Endodermal cell (in vitro differentiated cells): Measurements from ENCODE around the gene SCEL. TPM values are rescaled to one million over a fixed set of nuclear protein-coding genes. Genes with fewer than 3 reads are reported as not detected.

Source experiments
- DNase-seq: peaks from one replicate; pipeline ENCODE4 v3.0.0-alpha.2; 2017
- H3K27ac ChIP-seq: 2 replicates; pipeline ENCODE4 v1.5.1; 2013; ENCODE audit warnings: mild to moderate bottlenecking, low read depth, low read length, moderate library complexity
- H3K27me3 ChIP-seq: 2 replicates; pipeline ENCODE4 v1.6.1; 2013; ENCODE audit warnings: mild to moderate bottlenecking, low read length, moderate library complexity; ENCODE audit not compliant: insufficient read depth, control insufficient read depth, poor library complexity, severe bottlenecking
- H3K36me3 ChIP-seq: 2 replicates; pipeline ENCODE4 v1.7.0; 2013; ENCODE audit warnings: mild to moderate bottlenecking, low read length, moderate library complexity; ENCODE audit not compliant: control insufficient read depth, insufficient read depth
- H3K4me1 ChIP-seq: one replicate; pipeline ENCODE4 v1.7.0; 2013; ENCODE audit warnings: low read length; ENCODE audit not compliant: control insufficient read depth, insufficient read depth
- H3K4me3 ChIP-seq: 2 replicates; pipeline ENCODE4 v1.5.1; 2013; ENCODE audit warnings: mild to moderate bottlenecking, low read length, moderate library complexity
- H3K9ac ChIP-seq: 2 replicates; pipeline ENCODE4 v1.6.1; 2013; ENCODE audit warnings: mild to moderate bottlenecking, low read length, moderate library complexity; ENCODE audit not compliant: poor library complexity, severe bottlenecking; ENCODE audit errors: extremely low read depth
- H3K9me3 ChIP-seq: 2 replicates; pipeline ENCODE4 v1.6.1; 2013; ENCODE audit warnings: mild to moderate bottlenecking, low read length, moderate library complexity; ENCODE audit not compliant: control insufficient read depth
- H3K27ac Mint-ChIP-seq: 2 replicates; pipeline ENCODE4 v1.8.0; 2020; ENCODE audit warnings: mixed read lengths
- H3K27me3 Mint-ChIP-seq: 2 replicates; pipeline ENCODE4 v1.8.0; 2021; ENCODE audit warnings: mild to moderate bottlenecking, mixed read lengths; ENCODE audit not compliant: insufficient read depth
- H3K36me3 Mint-ChIP-seq: 2 replicates; pipeline ENCODE4 v1.8.0; 2020; ENCODE audit warnings: low read depth, mixed read lengths
- H3K4me1 Mint-ChIP-seq: 2 replicates; pipeline ENCODE4 v1.8.0; 2020; ENCODE audit warnings: mixed read lengths
- H3K4me3 Mint-ChIP-seq: 2 replicates; pipeline ENCODE4 v1.8.0; 2020; ENCODE audit warnings: mild to moderate bottlenecking, moderate library complexity, mixed read lengths
- H3K9me3 Mint-ChIP-seq: 2 replicates; pipeline ENCODE4 v1.8.0; 2020; ENCODE audit warnings: mild to moderate bottlenecking, mixed read lengths
- WGBS, 2 experiments: methylation state at CpG; one replicate each; pipeline versions ENCODE4 v1.1.5 to v1.1.7; 2013; ENCODE audit warnings: missing lambda C conversion rate in 2 of 2, mixed read lengths in 1 of 2; ENCODE audit not compliant: insufficient coverage in 1 of 2, insufficient read length in 1 of 2; 5-methylcytosine and 5-hydroxymethylcytosine counted together
- total RNA-seq, 2 donors: library from RNA; stranded (reverse); fragmentation: NEBNext Ultra II Directional in 1 of 2; extraction: Animal tissue kit (Norgen Biotek cat#: 25700) in 1 of 2; gene quantifications; 2 replicates in 1 of 2; 3 replicates in 1 of 2; pipeline ENCODE4 v1.2.1, GENCODE V29; 2021
- TF ChIP-seq, protein P1 (sequence below): fragments of 200-600 bp; sonication (generic); conservative IDR thresholded peaks from 2 replicates; pipeline ENCODE4 v1.5.0; 2021; ENCODE audit warnings: antibody characterized with exemption, mild to moderate bottlenecking

Gene SCEL
- total RNA-seq, 2 donors from 2014 or later = 0.18 TPM; not detected in 1

DNA sequence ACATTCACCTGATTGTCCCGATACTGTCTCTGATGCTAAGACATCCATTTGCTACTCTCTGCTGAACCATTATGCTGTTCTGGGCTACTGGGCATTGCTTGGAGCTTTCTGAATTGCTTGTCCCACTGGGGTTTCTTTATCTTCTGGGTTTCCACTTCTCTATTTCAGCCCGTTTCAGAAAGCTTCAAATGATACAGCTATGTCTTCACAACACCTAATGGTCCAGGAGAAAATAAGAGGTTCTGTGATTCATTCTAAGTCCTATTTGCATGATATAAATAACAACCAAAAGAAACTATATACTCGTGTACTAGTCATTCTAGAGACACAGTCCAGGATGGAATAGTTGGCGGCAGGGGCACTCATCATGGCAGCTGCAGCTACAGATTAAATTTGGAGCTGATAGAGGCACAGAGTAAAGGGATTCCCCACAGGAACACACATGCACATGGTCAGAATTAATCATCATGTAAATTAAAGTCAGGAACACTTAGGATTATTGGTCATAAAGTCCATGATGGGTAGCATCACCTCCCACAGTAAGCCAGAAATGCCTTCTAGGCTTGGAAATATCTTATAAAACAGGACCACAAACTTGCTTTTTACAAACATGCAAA lies 33.3 kb upstream of the SCEL start:
- H3K27ac Mint-ChIP-seq = no peak overlapping the region
- no peak for DNase-seq
- TF ChIP-seq, protein P1, sequence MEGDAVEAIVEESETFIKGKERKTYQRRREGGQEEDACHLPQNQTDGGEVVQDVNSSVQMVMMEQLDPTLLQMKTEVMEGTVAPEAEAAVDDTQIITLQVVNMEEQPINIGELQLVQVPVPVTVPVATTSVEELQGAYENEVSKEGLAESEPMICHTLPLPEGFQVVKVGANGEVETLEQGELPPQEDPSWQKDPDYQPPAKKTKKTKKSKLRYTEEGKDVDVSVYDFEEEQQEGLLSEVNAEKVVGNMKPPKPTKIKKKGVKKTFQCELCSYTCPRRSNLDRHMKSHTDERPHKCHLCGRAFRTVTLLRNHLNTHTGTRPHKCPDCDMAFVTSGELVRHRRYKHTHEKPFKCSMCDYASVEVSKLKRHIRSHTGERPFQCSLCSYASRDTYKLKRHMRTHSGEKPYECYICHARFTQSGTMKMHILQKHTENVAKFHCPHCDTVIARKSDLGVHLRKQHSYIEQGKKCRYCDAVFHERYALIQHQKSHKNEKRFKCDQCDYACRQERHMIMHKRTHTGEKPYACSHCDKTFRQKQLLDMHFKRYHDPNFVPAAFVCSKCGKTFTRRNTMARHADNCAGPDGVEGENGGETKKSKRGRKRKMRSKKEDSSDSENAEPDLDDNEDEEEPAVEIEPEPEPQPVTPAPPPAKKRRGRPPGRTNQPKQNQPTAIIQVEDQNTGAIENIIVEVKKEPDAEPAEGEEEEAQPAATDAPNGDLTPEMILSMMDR = no peak
- H3K4me3 Mint-ChIP-seq = no peak overlapping the region
- Histone ChIP-seq H3K27me3 (peaks cover 3% of the 10 kb centered on the region), H3K4me1 (no peaks in the 10 kb centered on the region), H3K36me3 (no peaks in the 10 kb centered on the region), H3K27ac (no peak overlapping the region), H3K9me3 (no peaks in the 10 kb centered on the region), H3K4me3 (no peak overlapping the region), H3K9ac (no peak overlapping the region)
- no peaks in the 10 kb centered on the region for H3K36me3 Mint-ChIP-seq
- no peaks in the 10 kb centered on the region for H3K4me1 Mint-ChIP-seq
- peaks cover 3% of the 10 kb centered on the region for H3K27me3 Mint-ChIP-seq
- no peaks in the 10 kb centered on the region for H3K9me3 Mint-ChIP-seq
- 95 to 98% methylated on average over 4 of the region's 4 CpGs for WGBS, 2 experiments

DNA sequence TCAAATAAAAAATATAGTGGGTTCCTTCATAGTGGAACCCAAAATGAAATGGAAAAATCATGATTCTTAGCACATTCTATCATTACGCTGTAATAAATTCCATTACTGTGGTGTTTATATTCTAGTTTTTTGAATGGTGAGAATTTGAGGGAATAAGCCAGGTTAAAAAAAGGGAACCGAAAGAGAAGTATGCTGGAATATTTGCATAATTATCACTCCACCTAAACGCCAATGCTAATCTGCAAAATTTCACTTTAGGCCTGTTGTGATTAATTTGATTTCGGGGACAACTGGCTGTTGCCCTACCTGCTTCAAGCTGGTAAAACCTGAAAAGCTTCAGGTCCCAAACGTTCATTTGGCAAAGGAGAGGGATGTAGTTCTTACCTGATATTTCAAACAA lies 32.1 kb upstream of the SCEL start:
- Histone ChIP-seq H3K4me1 (no peaks in the 10 kb centered on the region), H3K36me3 (no peaks in the 10 kb centered on the region), H3K27ac (no peak overlapping the region), H3K4me3 (no peak overlapping the region), H3K9me3 (no peaks in the 10 kb centered on the region), H3K27me3 (peaks cover 3% of the 10 kb centered on the region), H3K9ac (no peak overlapping the region)
- TF ChIP-seq, protein P1 = no peak
- Mint-ChIP-seq H3K27me3 (peaks cover 3% of the 10 kb centered on the region), H3K27ac (no peak overlapping the region), H3K4me3 (no peak overlapping the region), H3K9me3 (no peaks in the 10 kb centered on the region), H3K4me1 (no peaks in the 10 kb centered on the region), H3K36me3 (no peaks in the 10 kb centered on the region)
- WGBS, 2 experiments = 89 to 90% methylated on average over 4 to 5 of the region's 5 CpGs
- DNase-seq = no peak

DNA sequence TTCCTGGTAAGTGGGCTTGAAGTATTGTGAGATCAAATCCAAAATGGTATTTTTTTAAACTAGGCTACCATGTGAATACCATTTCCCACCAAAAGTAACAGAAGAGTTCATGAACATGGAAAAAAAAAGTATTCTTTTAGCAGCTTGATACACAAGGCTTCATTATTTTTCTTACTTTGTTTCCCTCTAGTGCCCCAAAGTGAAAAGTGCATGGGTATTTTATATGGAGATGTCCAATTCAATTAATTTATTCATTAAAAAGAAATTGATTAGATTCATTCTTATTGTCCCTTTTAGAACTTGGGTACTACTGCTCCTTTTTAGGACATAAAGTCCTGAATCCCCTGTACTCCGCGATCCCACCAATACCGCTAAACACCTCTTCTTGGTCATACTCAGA lies 28.6 kb upstream of the SCEL start:
- H3K36me3 Mint-ChIP-seq = no peaks in the 10 kb centered on the region
- Histone ChIP-seq H3K4me1 (no peaks in the 10 kb centered on the region), H3K36me3 (no peaks in the 10 kb centered on the region), H3K9me3 (no peaks in the 10 kb centered on the region), H3K4me3 (no peak overlapping the region), H3K27me3 (peaks cover under 1% of the 10 kb centered on the region), H3K27ac (no peak overlapping the region), H3K9ac (no peak overlapping the region)
- WGBS, 2 experiments = 98 to 100% methylated on average over 2 to 3 of the region's 3 CpGs
- no peak overlapping the region for H3K4me3 Mint-ChIP-seq
- no peaks in the 10 kb centered on the region for H3K27me3 Mint-ChIP-seq
- DNase-seq = no peak
- no peaks in the 10 kb centered on the region for H3K4me1 Mint-ChIP-seq
- H3K9me3 Mint-ChIP-seq = no peaks in the 10 kb centered on the region
- TF ChIP-seq, protein P1 = peak; percentile 44
- no peak overlapping the region for H3K27ac Mint-ChIP-seq
